H1 (cell line): ENCODE data around the gene SKAP1. TPM values are rescaled to one million over a fixed set of nuclear protein-coding genes. Genes with fewer than 3 reads are reported as not detected.

Experiments
- CTCF ChIA-PET: fragments of 300-600 bp; sonication (Branson Sonifier 250); formaldehyde crosslinking; loops from one replicate; lab custom pipeline; 2021; ENCODE audit not compliant: partially characterized antibody; lab: Charles Lee
- POLR2A ChIA-PET: fragments of 300-600 bp; sonication (Branson Sonifier 250); formaldehyde crosslinking; loops from one replicate; lab custom pipeline; 2021; ENCODE audit warnings: inconsistent platforms; ENCODE audit not compliant: partially characterized antibody; lab: Charles Lee
- DNase-seq, 2 experiments: peaks; one replicate each; pipeline versions ENCODE4 v3.0.0 to v3.0.0-alpha.2; 2010 to 2022; ENCODE audit warnings: low spot score in 2 of 2, low read depth in 1 of 2, mixed read lengths in 1 of 2
- FAIRE-seq: peaks from 2 replicates; lab custom pipeline; 2011; peaks lifted over from hg19 to GRCh38; lab: Jason Lieb, UNC
- H2AFZ ChIP-seq: 2 replicates; pipeline ENCODE4 v1.8.1; 2012; ENCODE audit warnings: low read length, inconsistent platforms
- H2AK5ac ChIP-seq: 2 replicates; pipeline ENCODE4 v1.6.1; 2013; ENCODE audit warnings: low read depth, low read length
- H2BK120ac ChIP-seq: replicated peaks from 2 replicates; pipeline ENCODE3; 2013; ENCODE audit warnings: low read depth, low read length, inconsistent platforms
- H2BK12ac ChIP-seq: 2 replicates; pipeline ENCODE4 v1.6.1; 2013; ENCODE audit warnings: low read depth, low read length
- H2BK15ac ChIP-seq: 2 replicates; pipeline ENCODE4 v1.6.1; 2013; ENCODE audit warnings: low read length
- H2BK20ac ChIP-seq: 2 replicates; pipeline ENCODE4 v1.6.1; 2013; ENCODE audit warnings: low read length
- H2BK5ac ChIP-seq: 2 replicates; pipeline ENCODE4 v1.6.1; 2013; ENCODE audit warnings: low read depth, low read length
- H3K14ac ChIP-seq: 2 replicates; pipeline ENCODE4 v1.6.1; 2013; ENCODE audit warnings: inconsistent platforms; ENCODE audit not compliant: insufficient read length
- H3K18ac ChIP-seq: 2 replicates; pipeline ENCODE4 v1.6.1; 2013; ENCODE audit warnings: low read length; ENCODE audit errors: extremely low read depth
- H3K23ac ChIP-seq: 2 replicates; pipeline ENCODE4 v1.6.1; 2013; ENCODE audit warnings: inconsistent platforms; ENCODE audit not compliant: insufficient read length
- H3K23me2 ChIP-seq: 2 replicates; pipeline ENCODE4 v1.6.1; 2013; ENCODE audit warnings: low read depth, low read length
- H3K27ac ChIP-seq: 2 replicates; pipeline ENCODE4 v1.6.1; 2011; ENCODE audit warnings: low read depth, low read length, inconsistent platforms
- H3K27me3 ChIP-seq, 4 experiments: replicated peaks in 1 of 4; 1 replicate in 1 of 4; 2 replicates in 3 of 4; pipeline versions ENCODE4 v1.6.1 to v1.8.1; 2011 to 2013; ENCODE audit warnings: low read length in 3 of 4, mild to moderate bottlenecking in 3 of 4, inconsistent platforms in 2 of 4, mixed read lengths in 2 of 4, moderate library complexity in 1 of 4; ENCODE audit not compliant: control insufficient read depth in 3 of 4, insufficient read depth in 3 of 4; ENCODE audit errors: extremely low read depth in 1 of 4
- H3K36me3 ChIP-seq, 4 experiments: 2 replicates each; pipeline versions ENCODE4 v1.6.1 to v1.8.1; 2011 to 2013; ENCODE audit warnings: mild to moderate bottlenecking in 4 of 4, low read length in 3 of 4, moderate library complexity in 2 of 4, control low read depth in 1 of 4, inconsistent platforms in 1 of 4; ENCODE audit not compliant: insufficient read depth in 4 of 4, control insufficient read depth in 2 of 4
- H3K4ac ChIP-seq: replicated peaks from 2 replicates; pipeline ENCODE3; 2013; ENCODE audit warnings: low read length, low read depth, mixed read lengths, inconsistent platforms; ENCODE audit not compliant: insufficient read length
- H3K4me1 ChIP-seq, 4 experiments: replicated peaks in 1 of 4; 1 replicate in 1 of 4; 2 replicates in 3 of 4; pipeline versions ENCODE4 v1.6.1 to v1.8.1; 2011 to 2013; ENCODE audit warnings: low read length in 3 of 4, inconsistent platforms in 2 of 4, mixed read lengths in 1 of 4; ENCODE audit not compliant: insufficient read depth in 4 of 4, control insufficient read depth in 3 of 4
- H3K4me2 ChIP-seq, 2 experiments: 2 replicates each; pipeline versions ENCODE4 v1.6.1 to v1.8.1; 2011 to 2013; ENCODE audit warnings: low read depth in 2 of 2, low read length in 2 of 2, control low read depth in 1 of 2, inconsistent platforms in 1 of 2, mild to moderate bottlenecking in 1 of 2; ENCODE audit not compliant: insufficient read depth in 1 of 2
- H3K4me3 ChIP-seq, 4 experiments: fragments of 200-600, 300-600 bp in 1 of 4; sonication (generic), shearing (Covaris generic), sonication (Bioruptor Twin) in 1 of 4; 2 replicates each; pipeline versions ENCODE4 v1.5.1 to v1.8.1; 2011 to 2016; ENCODE audit warnings: low read length in 4 of 4, low read depth in 3 of 4, control low read depth in 2 of 4, inconsistent platforms in 2 of 4, mild to moderate bottlenecking in 2 of 4, mixed read lengths in 1 of 4, moderate library complexity in 1 of 4; ENCODE audit not compliant: insufficient read depth in 2 of 4; ENCODE audit errors: extremely low read depth in 1 of 4
- H3K56ac ChIP-seq: replicated peaks from 2 replicates; pipeline ENCODE3; 2013; ENCODE audit warnings: low read depth, mild to moderate bottlenecking, mixed read lengths, low read length, inconsistent platforms; ENCODE audit not compliant: insufficient read length
- H3K79me1 ChIP-seq: 2 replicates; pipeline ENCODE4 v1.6.1; 2013; ENCODE audit warnings: low read depth, low read length, control low read depth
- H3K79me2 ChIP-seq, 2 experiments: 2 replicates each; pipeline versions ENCODE4 v1.6.1 to v1.8.1; 2012 to 2013; ENCODE audit warnings: low read length in 2 of 2, mild to moderate bottlenecking in 2 of 2, inconsistent platforms in 1 of 2; ENCODE audit not compliant: insufficient read depth in 2 of 2, control insufficient read depth in 1 of 2
- H3K9ac ChIP-seq, 4 experiments: replicated peaks in 1 of 4; 1 replicate in 1 of 4; 2 replicates in 3 of 4; pipeline versions ENCODE4 v1.6.1 to v1.8.1; 2011 to 2013; ENCODE audit warnings: low read depth in 3 of 4, low read length in 3 of 4, control low read depth in 2 of 4, mild to moderate bottlenecking in 2 of 4, moderate library complexity in 2 of 4, inconsistent platforms in 1 of 4; ENCODE audit errors: extremely low read depth in 1 of 4
- H3K9me3 ChIP-seq, 2 experiments: 2 replicates each; pipeline versions ENCODE4 v1.6.1 to v1.8.1; 2012 to 2013; ENCODE audit warnings: mild to moderate bottlenecking in 2 of 2, moderate library complexity in 2 of 2, control low read depth in 1 of 2, inconsistent platforms in 1 of 2, low read depth in 1 of 2, low read length in 1 of 2, mixed read lengths in 1 of 2; ENCODE audit not compliant: insufficient read depth in 2 of 2
- H4K20me1 ChIP-seq, 2 experiments: replicated peaks in 1 of 2; 2 replicates each; pipeline versions ENCODE3 to v1.8.1; 2011 to 2013; ENCODE audit warnings: inconsistent platforms in 2 of 2, low read length in 2 of 2, mild to moderate bottlenecking in 1 of 2; ENCODE audit not compliant: insufficient read depth in 2 of 2, control insufficient read depth in 1 of 2
- H4K5ac ChIP-seq: 2 replicates; pipeline ENCODE4 v1.6.1; 2013; ENCODE audit warnings: low read length, low read depth, mixed read lengths, inconsistent platforms; ENCODE audit not compliant: insufficient read length
- H4K8ac ChIP-seq: 2 replicates; pipeline ENCODE4 v1.8.0; 2013; ENCODE audit warnings: mild to moderate bottlenecking, moderate library complexity, low read length, inconsistent platforms; ENCODE audit not compliant: insufficient read depth; ENCODE audit errors: extremely low read depth
- H4K91ac ChIP-seq: replicated peaks from 2 replicates; pipeline ENCODE3; 2013; ENCODE audit warnings: low read length, mixed read lengths, inconsistent platforms; ENCODE audit not compliant: insufficient read length
- CEBPB ChIP-seq: IDR thresholded peaks from 2 replicates; pipeline ENCODE4 v1.6.1; 2012; ENCODE audit warnings: low read depth, low read length
- SIN3A ChIP-seq, 2 experiments: IDR thresholded peaks in 1 of 2; conservative IDR thresholded peaks in 1 of 2; 2 replicates each; pipeline ENCODE4 v1.6.1; 2011 to 2012; ENCODE audit warnings: low read length in 2 of 2, improper control_type of control experiment in 1 of 2, low read depth in 1 of 2, mild to moderate bottlenecking in 1 of 2
- TBP ChIP-seq: IDR thresholded peaks from 2 replicates; pipeline ENCODE4 v1.6.1; 2011; ENCODE audit warnings: low read depth, low read length, improper control_type of control experiment
- TEAD4 ChIP-seq: IDR thresholded peaks from 2 replicates; pipeline ENCODE4 v1.6.1; 2012; ENCODE audit warnings: low read depth, low read length, inconsistent platforms, mixed read lengths
- WGBS, 2 experiments: shearing (Covaris generic) in 1 of 2; methylation state at CpG; one replicate each; pipeline versions ENCODE4 v1.1.6 to v1.1.7; 2013 to 2015; ENCODE audit warnings: low lambda C conversion rate in 2 of 2, mixed read lengths in 2 of 2, inconsistent platforms in 1 of 2, low coverage in 1 of 2, missing lambda C conversion rate in 1 of 2; ENCODE audit not compliant: insufficient replicate concordance in 2 of 2, insufficient coverage in 1 of 2, insufficient read length in 1 of 2; ENCODE audit errors: extremely low coverage in 1 of 2, missing lambda C conversion rate in 1 of 2; 5-methylcytosine and 5-hydroxymethylcytosine counted together
- polyA plus RNA-seq, 7 experiments: library from polyadenylated mRNA; depleted of rRNA in 3 of 7; stranded (reverse) in 5 of 7; unstranded in 2 of 7; fragments of >200 nt in 5 of 7; fragments of 200-250 nt in 2 of 7; gene quantifications; 1 replicate in 5 of 7; 2 replicates in 1 of 7; 4 replicates in 1 of 7; pipeline versions ENCODE4 v1.2.1 to v1.2.3, GENCODE V29; 2011 to 2013; ENCODE audit warnings: missing spikeins in 2 of 7, mixed read lengths in 2 of 7
- total RNA-seq: library from RNA; stranded (reverse); fragmentation: NEBNext Ultra II Directional; extraction: Animal tissue kit (Norgen Biotek cat#: 25700); gene quantifications from 2 replicates; pipeline ENCODE4 v1.2.1, GENCODE V29; 2021

Gene SKAP1
- total and polyA plus RNA-seq, 2 of the 8 experiments (the other 6 are each of a cell fraction or from before 2014, with no cell fraction given), result not detected

DNA sequence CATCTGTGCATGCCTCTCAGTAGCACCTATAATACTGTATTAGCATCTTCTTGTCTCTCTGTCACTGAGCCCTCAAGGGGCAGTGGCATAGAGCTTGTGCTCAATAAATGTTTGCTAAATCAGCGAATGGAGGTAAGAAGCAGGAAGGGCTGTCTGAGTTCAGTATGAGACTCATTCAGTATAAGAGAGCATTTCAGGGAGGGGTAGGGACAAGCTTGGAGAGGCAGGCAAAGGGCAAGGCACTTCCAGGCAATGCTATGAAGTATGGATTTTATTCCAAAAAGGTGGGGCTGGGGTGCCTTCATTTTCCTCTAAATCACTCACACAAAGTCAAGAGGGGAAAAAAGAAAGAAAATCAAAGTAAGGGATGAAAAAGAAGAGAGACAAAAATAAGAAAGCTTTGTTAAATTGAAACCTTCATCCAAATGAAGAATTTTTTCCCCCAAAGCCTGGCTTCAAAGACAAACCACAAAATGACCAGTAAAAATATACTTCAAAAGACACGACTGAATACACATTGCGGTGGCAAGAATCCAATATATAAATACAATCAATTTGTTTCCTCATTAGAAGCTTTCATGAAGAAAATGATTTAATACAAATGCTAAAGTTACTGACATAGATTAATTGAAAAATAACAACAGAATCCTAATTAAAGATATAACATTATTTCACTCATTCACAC is 51.2 kb downstream of the SKAP1 start:
- no peak overlapping the region for H2AK5ac ChIP-seq
- no peak overlapping the region for H2BK5ac ChIP-seq
- H4K5ac ChIP-seq, result no peak overlapping the region
- H3K4me3 ChIP-seq, result no peak overlapping the region
- no peaks in the 10 kb centered on the region for H3K36me3 ChIP-seq
- H2BK120ac ChIP-seq, result no peak overlapping the region
- H4K91ac ChIP-seq, result no peak overlapping the region
- no peaks in the 10 kb centered on the region for H3K23me2 ChIP-seq
- no peak overlapping the region for H3K23ac ChIP-seq
- H3K4me1 ChIP-seq, result no peaks in the 10 kb centered on the region
- FAIRE-seq (no peak), DNase-seq (no peak)
- no peaks in the 10 kb centered on the region for H3K9me3 ChIP-seq
- peaks cover 0 to 3% of the 10 kb centered on the region in 2 experiments for H4K20me1 ChIP-seq
- H3K4me2 ChIP-seq, result no peak overlapping the region
- CTCF ChIA-PET, result interaction anchor here (0.6 to 2.7 kb wide), 11 partner anchors 11 to 352 kb away, joined by 3 to 21 read pairs (median 4); no protein-coding TSS in a partner anchor
- no peak for TF ChIP-seq TEAD4
- no peak for TF ChIP-seq SIN3A (conservative IDR thresholded peaks at IDR 0.05 in 1 of 2, IDR thresholded peaks at IDR 0.05 in 1 of 2; ENCODE audit: low read depth in 1 of 2, low read length in 2 of 2)
- TF ChIP-seq CEBPB, result no peak
- no peak for TF ChIP-seq TBP
- no peak overlapping the region for H3K9ac ChIP-seq
- H2AFZ ChIP-seq, result no peak overlapping the region
- no peak overlapping the region for H3K4ac ChIP-seq
- H2BK15ac ChIP-seq, result no peak overlapping the region
- H3K27me3 ChIP-seq, result no peaks in the 10 kb centered on the region; a peak in 1 of 7 replicates
- no peak overlapping the region for H3K56ac ChIP-seq
- H3K79me2 ChIP-seq, result no peaks in the 10 kb centered on the region
- POLR2A ChIA-PET, result no interaction called here
- no peak overlapping the region for H3K18ac ChIP-seq
- H3K27ac ChIP-seq, result no peak overlapping the region
- H2BK12ac ChIP-seq, result no peak overlapping the region
- no peak overlapping the region for H4K8ac ChIP-seq
- no peak overlapping the region for H2BK20ac ChIP-seq
- H3K14ac ChIP-seq, result no peak overlapping the region
- no peaks in the 10 kb centered on the region for H3K79me1 ChIP-seq
- 88% methylated on average over 3 of the region's 3 CpGs; no CpG with 5 or more reads in 1 of the 2 experiments for WGBS, 2 experiments
